Erythroblast (primary cell): ENCODE results near the gene RABGGTA.

Experiments used
- GATA1 ChIP-seq: IDR thresholded peaks from 2 replicates; pipeline ENCODE4 v1.6.1; 2011; ENCODE audit warnings: low read depth, mild to moderate bottlenecking, control low read depth, low read length, moderate library complexity
- POLR2A ChIP-seq: IDR thresholded peaks from 2 replicates; pipeline ENCODE4 v1.6.1; 2011; ENCODE audit warnings: mild to moderate bottlenecking, low read length

- TF ChIP-seq POLR2A (no peak), GATA1 (no peak)
These were observed 20.2 kb upstream of the RABGGTA start for GRCh38 chr14:24291446-24292117.
